NCI-H526 (cell line): ENCODE data around the gene MAGI2.

Source experiments
- DNase-seq, 2 experiments: peaks; one replicate each; lab custom pipeline; 2025; lab: John Stamatoyannopoulos, UW

The MAGI2 gene

DNA sequence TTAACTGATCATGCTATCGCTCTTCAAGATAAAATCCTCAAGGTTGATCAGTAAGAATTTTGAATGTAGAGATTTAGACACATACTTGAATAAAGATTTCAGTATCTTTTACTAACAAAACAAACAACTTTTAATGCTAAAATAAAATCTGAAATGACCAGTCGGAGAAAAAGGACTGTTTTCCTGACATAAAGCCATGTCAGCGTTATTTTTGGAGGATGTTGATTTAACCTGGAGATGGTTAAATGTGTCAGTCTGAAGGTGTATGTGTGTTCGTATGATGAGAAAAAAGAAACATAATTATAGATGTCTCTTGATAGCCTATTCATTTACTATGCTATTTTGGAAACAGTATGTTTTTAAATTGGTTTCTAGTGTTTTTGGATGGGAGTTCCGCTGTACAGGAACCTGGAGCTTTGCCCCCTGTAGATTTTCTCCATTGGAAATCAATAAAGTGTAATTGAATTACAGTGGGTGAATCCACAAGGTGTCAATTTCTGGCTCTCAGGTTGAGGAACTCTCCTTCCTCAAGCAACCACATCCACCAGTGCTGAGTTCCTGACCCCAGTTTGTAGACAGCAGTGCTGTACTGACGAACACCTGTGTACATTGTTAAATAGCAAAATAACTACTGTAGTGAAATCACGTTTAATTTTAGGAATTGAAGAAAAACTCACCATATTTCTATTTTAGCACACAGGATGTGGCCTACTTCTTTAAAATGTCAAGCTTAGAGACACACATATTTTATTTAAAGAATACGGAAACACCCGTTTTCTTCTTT, 670.1 kb downstream of the MAGI2 start:
- DNase-seq, result no peak

DNA sequence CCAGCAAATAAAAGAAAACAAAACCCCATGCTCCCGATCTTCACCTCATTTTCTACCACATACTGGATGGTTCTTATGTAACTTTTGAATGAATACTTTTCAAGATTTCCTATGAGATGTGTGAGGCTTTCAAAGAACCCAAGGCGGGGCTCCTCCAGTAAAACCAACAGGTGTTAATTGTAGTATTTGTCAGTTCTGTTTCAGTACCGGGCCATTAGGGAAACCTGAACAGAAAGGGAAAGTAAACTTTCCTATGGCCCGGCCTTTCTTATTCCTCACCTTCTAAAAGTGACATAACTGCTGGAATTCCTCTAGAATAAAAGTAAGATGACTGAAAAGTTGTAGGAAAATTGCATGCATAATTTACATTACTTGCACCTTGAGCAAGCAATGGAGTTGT, 672.9 kb downstream of the MAGI2 start:
- DNase-seq, result no peak

DNA sequence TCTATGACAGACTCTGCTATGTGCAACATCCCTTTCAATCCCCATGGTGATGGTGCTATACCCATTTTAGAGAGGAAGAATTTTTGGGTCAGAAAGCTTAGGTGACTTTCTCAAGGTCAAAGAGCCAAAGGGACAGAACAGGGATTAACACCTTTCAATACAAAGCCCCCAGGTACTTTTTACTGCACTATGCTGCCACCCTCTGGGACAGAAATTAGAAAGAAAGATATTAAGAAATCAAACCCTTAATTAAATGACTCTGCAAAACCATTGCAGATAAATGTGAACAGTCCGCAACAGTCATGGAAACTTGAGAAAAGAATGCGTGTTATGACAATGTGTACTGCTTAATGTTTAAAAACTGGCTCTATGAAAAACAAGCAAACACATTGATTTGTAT, 673.7 kb downstream of the MAGI2 start:
- peak in 1 of 2 experiments; percentile 18 for DNase-seq

DNA sequence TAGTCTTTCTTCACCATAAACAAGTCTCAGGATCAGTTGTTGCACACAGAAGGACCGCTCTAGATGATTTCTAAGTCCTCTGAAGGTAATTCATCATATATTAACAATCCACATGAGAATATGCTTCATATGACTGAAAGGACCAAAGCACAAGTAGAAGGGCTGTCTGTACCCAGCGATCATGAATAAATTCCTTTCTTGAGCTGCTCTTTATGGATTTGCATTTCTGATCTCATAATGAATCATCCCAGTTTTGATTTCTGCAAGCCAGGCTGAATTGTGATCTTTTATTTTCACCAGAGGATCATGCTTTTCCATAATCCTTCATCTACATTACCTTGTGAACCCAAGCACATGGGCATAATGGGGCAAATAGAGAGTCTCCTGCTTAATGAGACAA, 675.6 kb downstream of the MAGI2 start:
- DNase-seq, result no peak

DNA sequence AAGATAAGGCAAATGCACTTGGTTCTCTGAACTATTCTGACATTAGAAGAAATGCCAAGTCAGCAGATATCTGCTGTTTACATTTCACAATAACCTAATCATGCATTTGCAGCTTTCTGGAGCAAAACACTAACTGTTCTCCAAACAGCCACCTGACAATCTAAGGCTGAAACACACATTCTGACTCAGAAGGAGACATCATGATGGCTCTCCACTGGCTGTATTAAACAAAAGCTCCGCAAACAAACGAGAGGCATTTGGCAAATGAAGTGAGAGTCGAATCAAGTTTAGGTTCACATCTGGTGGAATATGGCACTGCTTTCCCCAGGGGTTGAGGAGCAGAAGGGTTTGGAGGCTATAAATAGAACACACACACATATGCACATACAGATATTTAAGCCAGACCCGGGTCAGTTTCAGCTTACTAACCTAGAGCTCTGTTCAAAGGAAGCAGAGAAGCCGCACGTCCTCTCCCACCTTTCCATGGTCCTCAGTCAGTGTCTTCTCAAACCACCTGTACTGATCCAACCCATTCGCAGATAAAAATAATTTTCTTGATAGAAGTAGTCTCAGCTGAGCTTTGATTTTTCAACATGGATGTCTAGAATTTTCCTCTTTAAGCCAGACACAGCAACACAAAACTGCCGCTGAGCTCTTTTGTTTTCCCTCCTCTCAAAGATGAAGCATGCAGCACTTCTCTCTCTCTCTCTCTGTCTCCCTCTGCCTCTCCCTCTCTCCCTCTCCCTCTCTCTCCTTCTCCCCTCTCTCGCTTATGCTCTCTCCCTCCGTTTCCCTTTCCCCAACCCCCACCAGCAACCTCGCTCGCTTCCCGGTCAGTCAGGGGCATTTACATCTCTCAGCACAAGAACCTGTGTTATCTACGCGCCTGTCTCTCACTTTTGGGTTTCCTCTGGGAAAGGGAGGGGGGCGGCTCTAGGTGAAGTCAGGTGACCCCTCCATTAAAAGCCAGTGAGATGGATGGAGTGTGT, 682.8 kb downstream of the MAGI2 start:
- DNase-seq, result peak; percentile 59 to 85

DNA sequence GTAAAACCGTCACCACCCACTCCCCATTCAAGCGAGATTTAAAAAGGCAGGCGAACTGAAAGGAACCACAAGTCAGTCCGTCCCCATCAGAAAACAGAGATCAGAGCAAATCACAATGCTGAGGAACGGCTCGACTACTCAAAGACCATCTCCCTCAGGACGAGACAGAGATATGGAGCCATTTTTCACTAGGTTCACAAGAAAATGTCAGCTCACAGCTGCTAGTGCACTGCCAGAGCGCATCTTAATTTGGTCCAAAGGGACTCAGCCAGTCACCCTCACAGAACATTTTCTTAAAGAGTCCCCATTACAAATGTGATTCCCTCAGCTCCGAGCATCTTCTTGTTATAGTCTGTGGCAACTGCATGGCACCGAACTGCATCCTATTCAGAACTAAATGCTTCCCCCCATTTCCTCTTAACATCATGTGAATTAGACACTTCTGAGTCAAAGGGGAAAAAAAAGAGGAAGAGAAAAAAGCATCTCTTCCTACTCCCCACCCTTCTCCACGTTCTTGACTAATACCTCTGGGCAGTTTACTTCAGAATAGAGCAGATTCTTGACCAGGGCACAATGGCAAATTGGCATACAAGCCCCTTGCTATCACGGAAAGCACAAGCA, 683.9 kb downstream of the MAGI2 start:
- DNase-seq, result peak in 1 of 2 experiments; percentile 22

DNA sequence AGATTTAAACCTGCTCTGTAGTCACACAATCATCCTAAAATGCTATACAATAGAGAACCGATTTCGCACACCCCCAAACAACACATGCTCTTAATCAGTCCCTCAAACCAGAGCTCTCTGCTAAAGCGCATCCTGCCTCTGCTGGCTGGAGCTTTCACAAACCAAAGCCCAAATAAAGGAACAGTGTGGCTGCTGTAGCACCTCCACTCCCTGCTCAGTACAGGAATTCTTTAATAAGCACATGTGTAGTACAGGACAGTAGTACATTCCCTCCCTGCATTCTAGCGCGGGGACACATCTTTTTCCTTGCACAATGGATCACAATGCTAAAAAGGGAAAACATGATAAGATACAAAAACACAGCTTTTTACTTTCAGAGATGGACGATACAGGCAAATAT, 684.6 kb downstream of the MAGI2 start:
- no peak for DNase-seq

DNA sequence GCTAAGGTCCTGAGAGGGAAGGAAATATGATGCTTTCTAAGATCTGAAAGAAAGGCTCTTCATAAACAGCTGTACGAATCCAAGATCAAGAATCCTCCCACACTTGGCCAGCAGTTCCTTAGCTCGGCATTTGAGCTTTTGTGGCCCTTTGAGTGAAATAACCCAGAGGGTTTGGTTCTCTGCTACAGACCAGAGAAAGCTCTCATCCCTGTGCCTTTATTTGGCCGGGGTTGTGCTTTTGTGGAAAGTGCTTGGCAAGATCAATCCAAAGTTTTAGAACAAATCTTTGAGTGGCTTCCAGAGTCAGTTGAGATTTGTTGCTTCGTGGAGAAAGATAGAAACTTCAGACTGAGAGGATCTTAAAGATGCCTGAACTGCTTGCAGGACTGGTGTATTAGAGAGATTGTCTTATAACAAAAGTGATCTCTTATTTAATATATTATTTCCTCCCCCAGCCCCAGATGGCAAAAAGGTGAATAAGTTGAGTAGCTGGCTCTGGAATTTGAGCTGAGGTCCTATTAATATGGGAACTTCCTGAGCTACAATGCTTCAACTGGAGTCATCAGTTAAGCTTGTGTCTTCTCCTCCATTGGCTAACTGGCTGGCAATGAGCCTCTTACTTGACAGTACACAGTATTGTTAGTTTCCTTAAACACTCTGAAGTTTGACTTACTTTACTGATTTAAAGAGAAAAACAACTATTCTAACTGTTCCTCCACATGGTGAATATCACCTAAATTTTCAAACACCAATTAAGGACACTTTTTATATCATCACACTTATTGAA, 687.3 kb downstream of the MAGI2 start:
- no peak for DNase-seq

DNA sequence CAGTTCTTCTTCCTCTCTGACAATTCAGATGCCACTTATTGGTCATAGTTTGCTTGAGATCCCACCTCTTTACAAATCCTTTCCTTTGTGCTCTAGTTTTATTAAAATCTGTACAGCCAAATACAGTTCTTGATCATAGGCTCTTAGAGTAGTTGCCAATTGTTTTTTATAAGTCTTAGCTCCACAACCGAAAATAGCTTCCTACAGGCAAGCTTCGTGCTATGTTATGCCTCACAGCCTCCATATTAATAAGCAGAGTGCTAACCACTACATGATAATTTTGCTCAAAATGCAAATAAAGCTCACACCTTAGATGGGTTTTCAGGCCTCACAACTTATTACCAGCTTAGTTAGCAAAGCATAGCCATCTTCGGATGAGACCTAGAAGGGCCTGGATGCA, 688.9 kb downstream of the MAGI2 start:
- DNase-seq, result no peak

DNA sequence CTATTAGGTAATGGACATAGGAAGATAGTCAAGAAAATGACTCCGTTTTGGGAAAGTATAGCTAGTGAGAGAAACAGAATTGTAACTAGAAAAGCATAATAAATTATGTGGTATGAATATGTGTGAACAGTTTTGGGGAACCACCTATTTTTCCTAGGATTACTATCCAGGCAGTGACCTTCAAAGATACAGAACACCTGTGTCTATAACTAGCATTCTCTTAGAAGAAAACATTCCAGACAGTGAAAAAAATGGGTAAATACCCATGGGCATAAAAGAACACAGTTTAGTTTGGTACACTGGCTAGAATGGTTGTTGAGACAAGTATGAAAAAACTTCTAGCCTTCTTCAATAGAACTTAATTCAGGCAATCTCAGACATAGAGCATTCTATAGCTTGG, 690.8 kb downstream of the MAGI2 start:
- DNase-seq, result no peak

DNA sequence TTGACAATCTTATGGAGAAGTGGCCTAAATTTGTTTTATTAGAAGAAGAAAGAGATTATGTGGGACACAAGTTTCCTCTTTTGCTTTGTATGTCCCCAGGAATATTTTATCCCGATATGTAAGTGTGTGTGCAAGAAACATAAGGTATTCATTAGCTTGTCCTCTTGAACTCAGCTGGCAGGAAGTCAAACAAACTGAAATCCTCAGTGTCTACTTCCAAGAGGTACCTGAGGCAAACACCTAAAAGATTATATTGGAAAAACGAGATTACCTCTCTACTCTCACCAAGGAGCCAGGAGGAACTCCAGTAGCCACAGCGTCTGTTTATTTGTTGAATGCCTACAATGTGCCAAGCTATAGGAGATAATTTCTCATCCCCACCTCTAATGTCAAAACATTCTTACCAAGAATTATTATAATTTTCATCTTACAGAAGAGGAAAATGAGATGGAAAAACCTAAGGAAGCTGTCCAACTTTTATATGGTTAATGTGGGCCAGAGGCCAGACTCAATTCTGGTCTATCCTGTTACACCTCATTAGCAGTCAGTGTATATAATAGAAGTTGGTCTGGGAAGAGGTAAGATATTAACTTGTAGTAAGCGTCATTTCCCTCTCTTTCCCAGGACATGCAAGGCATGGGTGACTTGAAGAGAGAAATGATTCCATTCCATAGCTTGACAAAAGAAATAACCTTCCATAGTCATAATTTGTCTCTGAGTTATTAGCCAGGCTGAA, 692.7 kb downstream of the MAGI2 start:
- no peak for DNase-seq

DNA sequence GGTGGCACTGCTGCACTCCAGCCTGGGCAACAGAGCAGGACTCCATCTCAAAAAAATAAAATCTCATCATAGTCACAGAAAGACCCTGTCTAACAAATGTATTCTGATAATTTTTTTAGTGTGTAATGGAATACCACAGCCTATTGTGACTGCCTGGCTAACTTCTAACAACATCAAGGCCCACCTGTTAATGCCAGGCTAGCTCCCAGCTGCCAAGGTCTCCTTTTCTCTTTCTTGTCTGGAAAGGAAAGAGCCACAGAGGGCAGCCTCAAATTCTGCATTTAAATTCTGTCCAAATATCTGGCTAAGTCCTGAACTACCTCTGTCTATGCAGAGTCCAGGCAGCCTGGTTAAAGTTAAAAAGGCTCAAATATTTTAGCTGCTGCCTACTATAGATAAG, 700.9 kb downstream of the MAGI2 start:
- no peak for DNase-seq

DNA sequence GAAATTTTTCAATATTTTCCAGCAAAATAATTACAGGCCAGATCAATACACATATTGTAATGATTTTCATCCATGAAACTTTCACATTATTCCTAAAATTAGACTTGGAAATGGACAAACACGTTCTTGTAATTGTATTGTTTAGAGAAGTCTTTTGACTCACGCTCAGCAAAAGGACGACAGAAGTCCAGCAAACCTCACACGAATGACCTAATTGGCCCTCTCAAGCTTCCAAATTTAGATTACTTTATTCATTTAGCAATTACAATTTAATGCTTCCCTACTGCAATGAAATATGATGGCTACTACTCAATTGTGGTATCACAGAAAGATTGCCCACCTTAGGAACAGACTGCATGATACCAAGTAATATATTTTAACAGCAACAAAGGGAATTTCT, 702.2 kb downstream of the MAGI2 start:
- DNase-seq, result no peak

DNA sequence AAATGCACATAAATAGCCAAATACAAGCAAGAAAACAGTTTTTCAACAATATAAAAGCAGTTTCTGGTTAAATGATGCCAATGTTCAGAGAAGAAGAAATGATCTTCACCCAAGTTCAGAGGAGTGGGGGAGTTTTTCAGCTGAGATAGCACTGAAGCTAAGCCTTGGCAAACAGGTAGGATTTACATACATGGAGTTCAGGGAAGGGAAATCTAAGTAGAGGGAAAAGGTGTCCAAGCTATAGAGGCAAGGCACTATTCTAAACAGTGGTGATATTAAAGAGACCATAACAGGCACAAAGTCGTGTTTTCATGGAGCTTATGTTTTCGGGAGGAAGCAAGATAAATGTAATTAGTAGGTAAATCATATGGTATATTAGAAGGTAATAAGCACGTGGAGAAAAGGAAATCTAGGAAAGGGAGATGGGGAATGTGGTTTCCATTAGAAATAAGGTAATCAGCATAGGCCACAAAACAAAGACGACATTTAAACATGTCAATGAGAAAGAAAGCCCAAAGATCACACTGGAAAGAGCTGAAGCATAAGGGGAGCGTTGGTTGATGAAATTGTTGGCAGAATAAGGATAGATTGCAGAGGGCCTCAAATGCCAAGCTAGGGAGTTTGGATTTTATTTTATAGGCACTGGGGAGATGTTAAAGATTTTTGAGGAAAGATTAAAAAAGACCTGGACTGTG, 704.3 kb downstream of the MAGI2 start:
- no peak for DNase-seq

DNA sequence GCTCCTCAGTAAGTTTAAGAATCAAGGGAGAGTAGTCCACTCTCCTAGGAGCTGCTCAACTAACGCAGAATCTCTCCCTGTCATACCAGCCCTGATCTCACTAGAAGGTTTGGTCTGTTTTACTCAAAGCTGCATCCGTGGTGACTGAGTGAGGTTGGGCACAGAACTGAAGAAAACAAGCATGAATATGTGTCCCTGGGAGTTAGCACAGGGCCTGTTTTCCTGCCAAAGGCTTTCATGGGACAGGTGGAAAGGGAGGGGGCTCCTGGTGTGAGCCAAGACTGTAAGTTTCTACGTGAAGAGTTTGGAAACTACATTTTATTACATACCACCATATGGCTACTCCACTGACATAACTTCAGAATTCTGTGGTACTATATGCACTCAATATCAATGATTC, 705.9 kb downstream of the MAGI2 start:
- no peak for DNase-seq

DNA sequence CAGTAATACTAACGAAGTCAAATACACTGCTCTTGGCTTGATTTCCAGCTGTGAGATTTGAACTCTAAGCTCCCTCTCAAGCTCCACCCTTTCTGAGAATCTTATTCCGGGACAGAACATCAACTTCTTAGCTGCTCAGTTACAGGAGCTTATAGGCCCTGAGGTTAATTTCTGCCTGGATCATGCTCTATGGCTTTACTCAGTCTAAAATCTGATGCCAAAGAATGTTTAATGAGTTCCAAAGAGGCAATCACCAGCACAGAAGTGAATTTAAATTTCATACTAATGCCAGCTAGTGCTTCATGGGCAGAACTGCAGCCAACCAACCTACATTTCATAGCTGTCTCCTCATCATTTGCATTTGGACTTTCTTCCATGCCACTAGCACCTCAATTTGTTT, 707.2 kb downstream of the MAGI2 start:
- peak; percentile 4 to 37 for DNase-seq

DNA sequence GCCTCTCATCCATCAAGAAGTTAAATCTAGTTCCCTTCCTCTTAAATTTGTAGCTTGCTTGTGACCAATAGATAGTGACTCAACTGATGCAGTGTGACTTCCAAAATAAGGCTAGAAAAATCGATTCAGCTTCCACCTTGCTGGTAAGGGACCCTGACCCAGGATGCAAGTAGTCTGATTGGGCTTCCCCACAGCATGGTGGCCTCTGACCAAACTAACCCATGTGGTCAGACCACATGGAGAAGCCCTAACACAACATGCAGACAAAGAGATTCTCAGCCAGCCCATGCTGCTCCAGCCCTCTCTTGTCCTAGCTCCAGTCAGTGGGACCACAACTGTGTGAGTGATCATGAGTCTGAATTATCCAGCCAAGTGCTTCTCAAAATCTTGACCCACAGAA, 710.8 kb downstream of the MAGI2 start:
- no peak for DNase-seq

DNA sequence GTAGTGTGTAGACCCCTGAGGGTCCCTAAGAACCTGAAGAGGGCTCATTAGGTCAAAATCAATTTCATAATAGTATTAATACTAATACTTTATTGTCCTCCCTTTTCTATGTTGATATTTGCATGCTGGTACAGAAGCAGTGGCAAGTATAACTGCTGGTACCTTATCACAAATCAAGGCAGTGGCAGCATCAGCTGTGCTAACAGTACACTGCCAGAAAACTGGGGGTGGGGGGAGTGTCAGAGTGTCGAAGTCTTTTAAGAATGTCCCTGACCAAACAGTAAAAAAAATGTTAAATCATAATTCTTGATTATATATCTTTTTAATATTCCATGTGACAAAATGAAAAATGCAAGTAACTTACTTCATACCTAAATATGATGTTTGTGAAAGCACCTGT, 716.9 kb downstream of the MAGI2 start:
- no peak for DNase-seq

DNA sequence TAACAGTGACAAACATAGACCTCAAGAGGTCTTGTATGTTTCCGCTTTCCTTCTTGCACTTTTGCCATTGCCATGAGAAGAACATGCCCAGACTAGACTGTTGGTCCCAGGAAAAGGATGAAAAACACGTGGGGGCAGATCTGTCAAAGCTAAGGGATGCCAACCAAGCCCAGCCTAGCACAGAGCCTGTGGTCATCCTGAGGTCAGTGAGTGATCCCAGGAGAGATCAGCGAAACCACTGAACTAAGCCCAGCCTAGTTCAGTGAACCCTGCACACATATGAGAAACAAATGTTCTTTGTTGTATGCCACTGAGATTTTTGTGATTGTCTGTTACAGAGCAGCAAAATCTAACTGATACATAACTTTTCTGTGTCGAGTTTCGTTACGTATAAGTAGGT, 718.8 kb downstream of the MAGI2 start:
- DNase-seq, result no peak

DNA sequence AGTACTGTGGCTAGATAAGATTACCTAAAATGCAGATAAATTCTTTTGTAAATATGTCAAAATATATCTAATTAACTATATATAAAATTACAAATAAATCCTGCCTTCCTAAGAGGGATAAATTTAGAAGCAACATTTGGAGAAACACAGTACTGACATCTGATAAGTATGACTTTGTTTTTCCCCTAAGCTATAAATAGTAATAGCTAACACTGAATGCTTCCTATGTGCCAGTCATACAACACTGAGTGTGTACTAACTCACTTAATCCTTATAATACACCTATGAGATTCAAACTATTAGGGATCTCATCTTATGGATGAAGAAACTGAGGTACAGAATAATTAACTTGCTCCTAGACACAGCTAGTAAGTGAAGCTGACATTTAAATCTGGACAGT, 733.4 kb downstream of the MAGI2 start:
- no peak for DNase-seq

DNA sequence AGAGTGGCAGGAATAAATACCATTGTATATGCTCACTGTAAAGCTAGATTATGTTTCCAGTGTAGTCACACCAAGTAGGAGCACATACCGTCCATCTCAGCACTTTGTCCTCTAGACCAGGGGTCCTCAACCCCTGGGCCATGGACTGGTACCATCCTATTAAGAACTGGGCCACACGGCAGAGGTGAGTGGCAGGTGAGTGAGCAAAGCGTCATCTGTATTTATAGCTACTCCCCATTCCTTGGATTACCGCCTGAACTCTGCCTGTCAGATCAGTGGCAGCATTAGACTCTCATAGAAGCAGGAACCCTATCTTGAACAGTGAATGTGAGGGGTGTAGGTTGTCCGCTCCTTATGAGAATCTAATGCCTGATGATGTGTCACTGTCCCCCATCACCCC, 735.3 kb downstream of the MAGI2 start:
- no peak for DNase-seq
